NB4 (cell line): ENCODE results near the gene SART3.
"Not testable (repeated sequence)": the region's sequence is repeated elsewhere in the genome, so short reads cannot be mapped to it uniquely, and the experiment has no call there.

Experiments
- CTCF ChIP-seq: IDR thresholded peaks from one replicate; pipeline ENCODE4 v1.5.1; 2012; ENCODE audit warnings: low read depth, low read length
- MAX ChIP-seq: IDR thresholded peaks from 2 replicates; pipeline ENCODE4 v1.6.1; 2011; ENCODE audit warnings: low read depth, low read length
- MYC ChIP-seq: IDR thresholded peaks from 2 replicates; pipeline ENCODE4 v1.6.1; 2011; ENCODE audit warnings: low read depth, low read length
- POLR2A ChIP-seq: IDR thresholded peaks from 2 replicates; pipeline ENCODE4 v1.6.1; 2011; ENCODE audit warnings: mild to moderate bottlenecking; ENCODE audit not compliant: insufficient read length; ENCODE audit errors: extremely low read depth

GRCh38 chr12:108590463-108590862 is 29.5 kb upstream of the SART3 start:
- not testable (repeated sequence) for TF ChIP-seq CTCF, POLR2A, MYC, MAX
